HG02610 (cell line): ENCODE results near the gene MLLT11.
"Not testable (repeated sequence)": the region's sequence is repeated elsewhere in the genome, so short reads cannot be mapped to it uniquely, and the experiment has no call there.

ENCODE experiments used
- ATAC-seq: cut with Tn5 transposase; IDR thresholded peaks from one replicate; pipeline ENCODE4 v1.9.1; 2021; ENCODE audit warnings: mild to moderate bottlenecking, moderate library complexity; ENCODE audit not compliant: unreplicated experiment

MLLT11 gene

DNA sequence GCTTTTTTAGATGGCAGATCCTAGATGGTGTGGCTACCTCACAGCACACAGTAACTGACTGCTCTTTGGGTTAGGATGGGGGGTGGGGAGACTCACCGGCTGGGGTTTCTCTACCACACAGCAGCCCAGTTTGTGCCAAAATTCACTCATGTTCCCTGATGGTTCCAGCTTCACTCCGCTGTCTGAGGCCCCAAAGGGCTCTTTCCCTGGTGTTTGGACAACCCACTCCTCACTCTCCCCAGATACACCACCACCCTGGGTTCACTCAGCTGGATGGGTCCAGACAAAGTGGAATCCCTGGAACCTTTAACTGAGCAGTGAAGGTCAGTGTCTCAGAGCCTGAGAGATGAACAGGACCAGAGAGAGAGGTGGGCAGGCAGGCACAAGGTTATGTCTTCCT, 4.6 kb upstream of the MLLT11 start:
- no peak for ATAC-seq

DNA sequence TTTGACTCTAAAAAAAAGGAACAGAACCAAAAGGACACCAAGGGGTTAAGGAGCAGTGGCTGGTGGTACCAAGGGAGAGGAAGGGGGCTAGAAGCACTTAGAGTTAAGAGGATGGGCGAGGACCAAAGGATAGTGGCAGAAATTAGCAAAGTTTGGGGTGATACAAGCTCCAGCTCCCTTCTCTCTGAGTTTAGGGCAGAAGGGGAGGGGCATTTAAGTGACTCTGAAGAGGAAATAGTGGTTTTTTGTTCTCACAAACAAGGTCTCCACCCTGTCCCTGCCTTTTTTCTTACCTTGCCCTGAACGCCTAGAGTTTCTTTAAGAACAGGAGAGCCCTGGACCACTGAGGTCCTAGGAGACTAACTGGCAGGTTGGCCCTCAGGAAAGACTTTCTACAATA, 4.0 kb upstream of the MLLT11 start:
- no peak for ATAC-seq

DNA sequence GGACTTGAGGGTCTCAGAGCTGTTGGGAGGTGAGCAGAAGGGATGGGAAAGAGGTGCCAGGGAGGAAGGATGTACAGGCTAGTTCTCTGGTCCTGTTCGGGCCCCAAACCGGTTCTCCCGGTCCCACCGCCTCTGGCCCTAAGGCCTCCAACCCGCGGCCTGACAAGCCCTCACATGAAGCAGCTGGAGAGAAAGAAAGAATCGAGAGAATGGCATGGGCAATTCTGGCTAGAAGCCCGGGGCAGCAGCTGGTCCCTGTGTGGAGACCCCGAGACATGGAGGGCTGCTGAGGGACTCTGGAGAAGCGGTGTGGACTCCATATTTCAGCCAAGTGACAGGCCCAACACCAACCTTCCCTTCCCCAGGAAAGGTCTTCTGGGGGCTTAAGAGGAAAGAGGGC, 1.5 kb upstream of the MLLT11 start:
- no peak for ATAC-seq

DNA sequence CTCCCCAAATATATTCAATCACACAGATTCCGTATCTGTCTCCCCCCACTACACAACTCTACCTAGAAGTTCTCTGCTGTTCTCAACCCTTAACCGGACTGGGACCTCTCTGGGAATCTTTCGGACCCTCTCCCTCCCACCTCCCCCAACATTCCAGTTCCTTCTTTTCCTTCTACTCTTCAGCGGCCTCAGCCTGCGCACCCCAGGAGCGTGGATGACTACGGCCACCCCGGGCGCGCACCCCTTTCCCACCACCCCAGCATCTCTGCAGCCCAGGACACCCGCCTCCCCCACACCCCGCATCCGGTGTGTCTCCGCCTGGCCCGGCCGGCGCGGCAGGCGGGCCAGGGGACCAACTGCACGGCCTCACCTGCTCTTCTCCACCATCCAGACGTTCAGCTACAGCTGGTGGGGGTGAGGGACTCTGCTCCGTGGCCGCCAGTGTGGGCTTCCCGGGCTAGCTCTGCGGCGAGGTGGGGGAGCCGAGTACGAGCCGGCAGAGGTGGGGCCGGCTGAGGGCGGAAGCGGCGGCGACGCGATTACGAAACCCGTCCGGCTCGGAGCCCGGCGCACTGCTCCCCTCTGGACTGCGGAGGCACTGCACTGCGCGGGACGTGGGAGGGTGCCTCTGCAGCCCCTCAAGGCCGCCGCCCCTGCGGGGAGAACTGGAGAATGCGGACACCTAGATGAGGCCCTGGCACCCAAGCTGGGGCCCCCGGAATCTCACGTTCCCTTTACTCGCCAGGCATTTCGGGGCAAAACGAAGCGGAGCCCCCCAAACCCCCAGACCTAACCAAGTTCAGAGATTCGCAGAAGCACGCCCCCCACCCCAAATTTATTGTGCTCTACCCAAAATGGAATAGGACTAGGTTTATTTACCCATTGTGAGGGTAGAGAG, 839 bp upstream of the MLLT11 start, which contains the start of gene CDC42SE1:
Gene CDC42SE1, minus strand, starts transcription at position 514 of the 898 bp plus-strand sequence. CDS start 3,892 bp downstream, outside the sequence.
- peak; percentile 73 for ATAC-seq

DNA sequence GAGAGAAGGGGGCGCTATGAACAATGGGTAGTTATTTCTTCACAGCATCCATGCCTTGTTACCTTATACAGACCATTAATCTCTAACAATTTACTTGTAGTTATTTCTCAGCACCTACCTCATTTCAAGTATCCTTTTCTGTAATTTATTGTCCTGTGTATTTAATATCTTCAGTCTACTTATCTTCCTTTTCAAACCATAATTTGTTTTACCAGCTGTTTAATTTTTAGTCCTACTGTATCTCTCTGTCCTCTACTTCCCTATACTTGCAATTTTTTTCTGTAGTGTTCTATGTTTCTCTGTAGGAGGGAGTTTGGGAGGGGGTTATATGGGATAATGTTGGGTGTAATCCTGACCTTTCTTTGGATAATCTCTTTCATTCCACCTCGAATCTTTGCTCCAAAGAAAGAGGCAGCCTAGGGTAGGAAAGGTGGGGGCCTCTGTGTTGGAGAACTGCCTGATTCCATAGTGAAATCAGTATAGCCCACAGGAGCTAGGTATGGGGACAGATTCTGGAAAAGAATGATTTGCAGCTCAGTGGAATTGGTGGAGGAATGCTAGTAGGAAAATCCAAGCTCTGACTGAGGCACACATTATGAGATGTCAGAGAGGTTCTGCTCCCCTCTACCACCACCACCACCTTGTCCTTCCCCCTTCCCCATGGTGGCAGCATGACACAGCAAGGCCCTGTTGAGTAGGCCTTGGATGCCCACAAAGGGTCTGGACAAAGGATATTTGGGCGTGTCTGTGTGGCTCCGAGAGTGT, 642 bp downstream of the MLLT11 start:
- ATAC-seq: no peak

DNA sequence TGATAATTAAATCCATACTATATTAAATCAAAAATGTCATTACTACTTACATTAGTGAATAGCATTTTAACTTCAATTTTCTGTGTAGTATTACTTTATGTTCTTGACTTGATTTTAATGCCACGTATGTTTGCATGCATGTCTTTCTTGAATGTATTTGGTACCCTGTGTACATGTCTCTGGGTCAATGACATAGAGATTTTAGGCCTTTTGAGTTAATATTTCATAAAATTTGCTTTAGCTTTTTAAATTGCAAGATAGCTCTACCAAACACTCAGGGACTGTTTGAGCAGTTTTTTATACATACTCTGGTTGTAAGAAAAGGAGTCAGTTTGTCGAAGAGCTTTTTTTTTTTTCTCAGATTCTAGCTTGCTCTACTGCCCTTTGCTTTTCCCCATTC, 1.5 kb downstream of the MLLT11 start:
- ATAC-seq: no peak

DNA sequence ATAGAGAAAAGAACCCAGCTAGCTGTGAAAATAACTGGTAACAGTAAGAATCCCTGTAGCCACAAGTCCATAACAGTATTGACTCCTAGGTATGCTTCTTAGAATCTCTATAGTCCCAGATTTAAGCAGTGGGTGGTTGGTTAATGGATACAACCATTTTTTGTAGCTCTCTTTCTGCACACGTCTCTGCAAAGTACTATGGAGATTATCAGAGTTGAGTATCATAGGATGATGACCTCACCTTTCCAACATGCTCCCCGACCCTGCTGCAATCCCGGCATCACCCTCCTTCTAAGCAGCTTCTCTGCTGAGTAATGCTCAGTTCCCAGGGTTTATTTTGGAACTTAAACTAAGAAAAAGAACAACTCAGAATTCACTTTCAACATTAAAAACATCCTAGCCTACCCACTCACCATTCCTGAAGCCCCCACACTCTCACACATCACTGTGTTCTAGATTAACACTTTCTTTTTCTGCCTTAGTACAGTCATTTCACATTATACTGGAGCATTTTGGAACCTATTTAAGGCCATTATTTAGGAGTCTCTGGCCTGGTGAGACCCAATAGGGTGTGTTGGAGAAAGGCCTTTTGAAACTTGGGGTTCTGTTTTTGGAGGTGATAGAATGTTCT, 2.7 kb downstream of the MLLT11 start:
- no peak for ATAC-seq

DNA sequence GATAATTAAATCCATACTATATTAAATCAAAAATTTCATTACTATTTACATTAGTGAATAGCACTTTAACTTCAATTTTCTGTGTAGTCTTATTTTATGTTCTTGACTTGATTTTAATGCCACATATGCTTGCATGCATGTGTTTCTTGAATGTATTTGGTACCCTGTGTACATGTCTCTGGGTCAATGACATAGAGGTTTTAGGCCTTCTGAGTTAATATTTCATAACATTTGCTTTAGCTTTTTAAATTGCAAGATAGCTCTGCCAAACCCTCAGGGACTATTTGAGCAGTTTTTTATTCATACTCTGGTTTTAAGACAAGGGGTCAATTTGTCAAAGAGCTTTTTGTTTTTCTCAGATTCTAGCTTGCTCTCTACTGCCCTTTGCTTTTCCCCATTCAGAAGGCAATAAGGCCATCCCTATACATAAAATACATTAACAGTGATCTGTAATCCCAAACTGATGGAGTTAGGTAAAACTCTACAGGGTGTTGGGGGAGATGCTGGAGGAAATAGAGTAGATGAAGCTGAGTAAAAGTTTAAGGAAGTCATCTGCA, 5.0 kb downstream of the MLLT11 start:
- no peak for ATAC-seq

DNA sequence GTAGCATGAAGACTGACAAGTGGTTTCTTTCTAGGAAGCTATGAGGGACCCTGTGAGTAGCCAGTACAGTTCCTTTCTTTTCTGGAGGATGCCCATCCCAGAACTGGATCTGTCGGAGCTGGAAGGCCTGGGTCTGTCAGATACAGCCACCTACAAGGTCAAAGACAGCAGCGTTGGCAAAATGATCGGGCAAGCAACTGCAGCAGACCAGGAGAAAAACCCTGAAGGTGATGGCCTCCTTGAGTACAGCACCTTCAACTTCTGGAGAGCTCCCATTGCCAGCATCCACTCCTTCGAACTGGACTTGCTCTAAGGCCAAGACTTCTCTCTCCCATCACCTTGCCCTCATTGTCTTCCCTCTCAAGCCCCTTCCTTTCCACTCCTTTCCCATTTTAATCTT, 7.0 kb downstream of the MLLT11 start:
- ATAC-seq: no peak

DNA sequence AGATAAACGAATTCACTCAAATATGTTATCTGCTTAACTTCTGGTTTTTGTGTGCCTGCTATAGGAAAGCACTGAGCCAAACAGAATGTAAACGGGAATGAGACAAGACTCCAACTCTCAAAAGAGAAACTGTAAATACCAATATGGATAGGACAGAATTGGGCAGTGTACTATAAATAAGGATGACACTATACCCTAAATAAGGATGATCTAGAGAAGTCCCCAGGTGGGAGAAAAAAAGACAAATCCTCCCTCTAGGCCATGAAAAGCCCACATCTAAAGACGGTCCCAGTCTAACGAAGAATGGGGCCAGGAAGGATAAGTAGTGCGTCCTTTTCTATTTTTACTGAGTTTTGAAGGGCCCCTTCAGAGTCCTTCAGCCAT, 8.9 kb downstream of the MLLT11 start:
- no peak for ATAC-seq

DNA sequence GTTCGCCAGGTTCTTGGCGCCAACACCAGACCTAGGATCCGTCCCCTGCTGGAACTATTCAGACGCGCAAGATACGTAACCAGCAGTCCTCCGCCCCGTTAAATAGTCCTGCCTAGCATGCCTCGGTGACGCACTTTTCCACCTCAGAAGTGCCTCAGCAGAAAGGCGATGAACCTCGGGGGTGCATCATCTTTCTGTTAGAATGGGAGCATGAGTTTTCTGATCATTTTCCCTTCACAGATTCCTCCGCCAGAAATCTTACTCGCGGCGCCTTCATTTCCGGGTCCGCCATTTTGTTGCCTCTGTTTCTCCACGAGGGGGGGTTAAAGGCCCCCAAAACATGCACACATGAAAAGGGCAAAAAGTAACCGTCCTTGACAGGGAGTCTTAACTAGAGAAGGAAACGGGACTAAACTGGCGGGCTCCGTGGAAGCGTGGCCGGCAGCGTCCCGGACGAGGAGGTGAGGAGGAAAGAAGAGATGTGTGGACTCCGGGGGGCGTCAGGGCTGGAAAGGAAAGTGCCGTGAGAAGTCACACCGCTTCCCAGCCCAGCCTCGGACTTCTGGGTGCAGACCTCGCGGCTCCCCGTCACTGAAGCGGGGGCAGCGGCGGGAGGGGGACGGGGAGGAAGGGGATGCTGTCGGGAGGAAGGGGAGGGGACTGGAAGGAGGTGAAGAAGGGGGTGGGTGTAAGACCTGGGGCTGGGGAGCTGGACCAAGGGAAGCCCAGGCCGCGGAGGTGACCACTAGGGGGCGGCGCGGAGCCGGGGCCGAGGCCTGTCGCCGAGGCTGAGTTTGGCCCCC, 10.5 kb downstream of the MLLT11 start, which contains the start of gene GABPB2:
Gene GABPB2, plus strand, starts transcription at position 288 of the 803 bp plus-strand sequence. CDS start 17,429 bp downstream, outside the sequence.
- ATAC-seq: peak; percentile 73

DNA sequence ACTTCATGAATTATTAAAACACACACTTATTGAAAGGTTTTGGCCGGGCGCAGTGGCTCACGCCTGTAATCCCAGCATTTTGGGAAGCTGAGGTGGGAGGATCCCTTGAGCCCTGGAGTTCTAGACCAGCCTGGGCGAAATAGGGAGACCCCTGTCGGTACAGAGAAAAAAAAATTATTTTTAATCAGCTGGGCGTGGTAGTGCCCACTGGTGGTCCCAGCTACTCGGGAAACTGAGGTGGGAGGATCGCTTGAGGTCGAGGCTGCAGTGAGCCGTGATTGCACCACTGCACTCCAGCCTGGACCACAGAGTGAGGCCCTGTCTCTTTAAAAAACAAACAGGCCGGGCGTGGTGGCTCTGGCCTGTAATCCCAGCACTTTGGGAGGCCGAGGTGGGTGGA, 12.0 kb downstream of the MLLT11 start:
- no peak for ATAC-seq

DNA sequence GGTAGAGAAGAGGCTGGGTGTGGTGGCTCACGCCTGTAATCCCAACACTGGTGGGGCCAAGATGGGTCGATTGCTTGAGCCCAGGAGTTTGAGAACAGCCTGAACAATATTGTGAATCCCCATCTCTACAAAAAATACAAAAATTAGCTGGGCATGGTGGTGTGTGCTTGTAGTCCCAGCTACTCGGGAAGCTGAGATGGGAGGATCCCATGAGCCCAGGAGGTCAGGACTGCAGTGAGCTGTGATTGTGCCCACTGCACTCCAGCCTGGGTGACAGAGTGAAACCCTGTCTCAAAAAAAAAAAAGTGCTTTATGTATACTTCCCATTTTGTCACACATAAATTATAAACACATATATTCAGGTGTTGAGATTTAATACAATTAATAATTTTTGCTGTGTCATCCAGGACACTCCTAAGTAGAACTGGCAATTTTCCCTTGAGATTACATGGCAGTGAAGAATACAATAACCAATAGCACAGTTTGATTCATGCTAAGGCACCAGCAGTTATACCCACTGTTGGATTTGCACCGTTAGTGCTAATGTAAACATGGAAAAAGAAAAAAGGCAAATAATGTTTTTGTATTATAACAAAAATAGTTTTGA, 25.9 kb downstream of the MLLT11 start:
- no peak for ATAC-seq

DNA sequence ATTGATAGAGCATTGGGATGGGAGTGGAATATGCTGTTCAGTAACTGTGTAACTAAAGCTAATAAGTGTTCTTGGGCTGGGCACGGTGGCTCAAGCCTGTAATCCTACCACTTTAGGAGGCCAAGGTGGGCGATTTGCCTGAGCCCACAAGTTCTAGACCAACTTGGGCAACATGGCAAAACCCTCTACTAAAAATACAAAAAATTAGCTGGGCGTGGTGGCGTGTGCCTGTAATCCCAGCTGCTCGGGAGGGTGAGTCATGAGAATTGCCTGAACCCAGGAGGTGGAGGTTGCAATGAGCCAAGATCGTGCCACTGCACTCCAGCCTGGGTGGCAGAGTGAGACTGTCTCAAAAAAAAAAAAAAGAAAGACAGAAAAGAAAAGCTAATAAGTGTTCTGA, 37.2 kb downstream of the MLLT11 start:
- ATAC-seq: not testable (repeated sequence)

DNA sequence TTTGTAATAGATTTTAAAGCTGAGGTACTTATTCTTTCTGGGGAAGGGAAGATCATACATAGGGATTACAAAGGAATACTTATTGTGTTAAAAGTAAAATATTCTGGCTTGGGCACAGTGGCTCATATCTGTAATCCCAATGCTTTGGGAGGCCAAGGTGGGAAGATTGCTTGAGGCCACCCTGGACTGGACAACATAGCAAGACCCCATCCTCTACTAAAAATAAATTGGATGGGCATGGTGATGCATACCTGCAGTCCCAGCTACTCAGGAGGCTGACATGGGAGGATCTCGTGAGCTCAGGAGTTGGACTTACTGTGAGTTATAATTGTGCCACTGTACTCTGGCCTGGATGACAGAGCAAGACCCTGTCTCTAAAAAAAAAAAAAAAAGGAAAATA, 37.9 kb downstream of the MLLT11 start:
- no peak for ATAC-seq

DNA sequence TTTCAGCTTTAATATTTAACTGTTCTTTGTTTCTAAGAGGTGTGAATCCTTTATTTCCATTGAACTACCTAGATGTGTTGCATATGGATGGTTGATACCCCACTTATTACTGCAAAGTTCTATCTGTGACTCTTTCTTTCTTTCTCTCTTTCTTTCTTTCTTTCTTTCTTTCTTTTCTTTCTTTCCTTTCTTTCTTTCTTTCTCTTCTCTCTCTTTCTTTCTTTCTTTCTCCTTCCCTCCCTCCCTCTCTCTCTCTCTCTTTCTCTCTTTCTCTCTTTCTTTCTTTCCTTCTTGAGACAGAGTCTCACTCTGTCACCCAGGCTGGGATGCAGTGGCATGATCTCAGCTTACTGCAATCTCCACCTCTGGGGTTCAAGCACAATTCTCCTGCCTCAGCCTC, 44.4 kb downstream of the MLLT11 start:
- no peak for ATAC-seq

DNA sequence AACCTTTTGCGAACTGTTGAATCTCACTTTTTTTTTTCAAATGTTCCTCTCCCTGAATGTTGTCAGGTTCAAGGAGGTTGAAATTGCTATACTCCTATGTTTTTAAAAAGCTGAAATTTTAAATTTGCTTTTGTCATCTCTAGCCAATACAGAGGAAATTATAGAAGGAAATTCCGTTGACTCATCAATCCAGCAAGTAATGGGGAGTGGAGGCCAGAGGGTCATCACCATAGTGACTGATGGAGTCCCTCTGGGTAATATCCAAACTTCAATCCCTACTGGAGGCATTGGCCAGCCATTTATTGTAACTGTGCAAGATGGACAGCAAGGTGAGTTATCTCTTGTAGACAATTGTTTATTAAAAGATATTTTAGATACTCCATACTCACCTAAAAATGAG, 46.7 kb downstream of the MLLT11 start:
- no peak for ATAC-seq

DNA sequence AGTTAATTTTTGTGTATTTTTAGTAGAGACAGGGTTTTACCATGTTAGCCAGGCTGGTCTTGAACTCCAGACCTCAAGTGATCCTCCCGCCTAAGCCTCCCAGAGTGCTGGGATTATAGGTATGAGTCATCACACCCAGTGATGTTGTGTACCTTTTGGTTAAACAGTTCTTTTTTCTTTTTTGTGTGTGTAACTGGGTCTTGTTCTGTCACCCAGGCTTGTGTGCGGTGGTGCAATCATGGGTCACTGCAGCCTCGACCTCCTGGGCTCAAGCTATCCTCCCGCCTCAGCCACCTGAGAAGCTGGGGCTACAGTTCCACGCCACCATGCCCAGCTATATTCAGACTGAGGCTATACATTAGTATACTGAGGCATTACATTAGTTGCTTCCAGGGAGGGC, 48.1 kb downstream of the MLLT11 start:
- no peak for ATAC-seq

DNA sequence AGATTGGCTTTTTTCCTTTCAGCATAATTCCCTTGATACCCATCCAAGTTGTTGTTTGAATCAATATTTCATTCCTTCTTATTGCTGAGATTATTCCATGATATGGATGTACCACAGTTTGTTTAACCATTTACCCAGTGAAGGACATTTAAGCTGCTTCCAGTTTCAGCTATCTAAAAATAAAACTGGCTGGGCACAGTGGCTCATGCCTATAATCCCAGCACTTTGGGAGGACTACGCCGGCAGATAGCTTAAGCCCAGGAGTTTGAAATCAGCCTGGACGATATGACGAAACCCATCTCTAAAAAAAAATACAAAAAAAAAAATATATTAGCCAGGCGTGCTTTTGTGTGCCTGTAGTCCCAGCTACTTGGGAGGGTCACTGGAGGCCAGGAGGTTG, 53.7 kb downstream of the MLLT11 start:
- no peak for ATAC-seq
